ENCODE measurements around the gene LAMTOR5. TPM values are rescaled to one million over a fixed set of nuclear protein-coding genes. Genes with fewer than 3 reads are reported as not detected.

Gene LAMTOR5
- total and polyA plus RNA-seq, 10 of the 15 experiments (the other 5 are each of a cell fraction or from before 2014, with no cell fraction given), result 64.1 to 613 (median 315) TPM

DNA sequence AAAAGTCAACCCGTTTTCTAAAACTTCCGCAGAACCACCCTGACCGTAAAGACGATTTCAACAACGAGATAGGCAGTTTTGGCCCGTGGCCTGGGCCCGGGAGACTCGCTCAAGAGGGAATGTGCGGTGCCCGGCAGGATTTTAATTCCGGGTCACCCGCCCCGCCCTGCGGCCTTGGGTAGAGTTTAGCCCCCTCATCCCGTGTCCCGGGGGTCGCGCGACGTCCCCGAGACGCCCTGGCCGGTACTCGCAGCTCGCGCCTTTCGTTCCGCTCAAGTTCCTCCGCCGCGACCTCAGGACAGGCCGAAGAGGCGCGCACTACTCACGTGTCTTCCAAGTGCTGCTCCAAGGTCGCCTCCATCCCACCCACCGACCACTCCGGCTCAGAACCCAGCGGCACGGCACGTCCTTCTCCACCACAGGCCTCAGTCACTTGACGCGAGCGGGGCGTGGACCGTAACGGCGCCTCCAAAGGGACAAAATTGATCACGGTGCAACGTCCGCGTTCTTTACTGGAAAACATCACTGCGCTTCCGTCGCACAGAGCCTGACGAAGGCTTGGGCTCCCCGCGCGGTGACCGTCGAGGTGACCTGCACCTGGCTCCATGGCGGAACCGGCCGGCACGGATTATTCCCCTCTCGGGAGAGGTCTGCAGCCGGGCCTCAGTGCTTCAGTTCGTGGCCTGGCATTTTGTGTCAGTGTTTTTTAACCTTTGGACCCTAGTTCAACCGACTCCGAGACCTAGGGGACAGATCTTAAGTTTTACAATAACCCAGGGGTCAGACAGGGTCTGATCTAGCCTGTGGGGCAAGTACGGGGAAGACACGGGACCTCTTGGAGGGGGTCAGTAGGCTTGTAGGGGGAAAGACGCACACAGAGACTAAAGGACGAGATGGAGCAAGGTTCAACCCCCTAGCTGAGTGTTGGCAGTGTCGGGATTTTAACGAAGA, at the start of gene LAMTOR5 (continued):
- TF ChIP-seq CHD2 (IDR thresholded peaks at IDR 0.05; ENCODE audit: borderline replicate concordance, low read depth, low read length), result peak; percentile 80; the same call in 1 of the 2 replicates
- no peak for TF ChIP-seq SPI1 (IDR thresholded peaks at IDR 0.05; ENCODE audit: borderline replicate concordance, insufficient read depth, low read depth, low read length)
- peak; percentile 74 for TF ChIP-seq TARDBP (IDR thresholded peaks at IDR 0.05; ENCODE audit: borderline replicate concordance)
- TF ChIP-seq IKZF2 (IDR thresholded peaks at IDR 0.05), result peak; percentile 45 to 66
- no peak for TF ChIP-seq CEBPB (IDR thresholded peaks at IDR 0.05; ENCODE audit: borderline replicate concordance in 1 of 2, low read depth in 2 of 2, low read length in 2 of 2)
- no peak for TF ChIP-seq CBX3 (IDR thresholded peaks at IDR 0.05; ENCODE audit: borderline replicate concordance, low read depth)
- TF ChIP-seq IRF5 (IDR thresholded peaks at IDR 0.05; ENCODE audit: borderline replicate concordance), result no peak
- TF ChIP-seq YBX1 (IDR thresholded peaks at IDR 0.05), result no peak
- no peak for TF ChIP-seq SREBF2 (IDR thresholded peaks at IDR 0.05; ENCODE audit: low read length)
- TF ChIP-seq MTA2 (IDR thresholded peaks at IDR 0.05; ENCODE audit: low read depth), result peak; percentile 49; the same call in 1 of the 2 replicates
- TF ChIP-seq RELA (IDR thresholded peaks at IDR 0.05; ENCODE audit: borderline replicate concordance, partially characterized antibody), result peak; percentile 60
- TF ChIP-seq KAT2A (conservative IDR thresholded peaks at IDR 0.05; ENCODE audit: control insufficient read depth, low read depth, low read length), result no peak
- TF ChIP-seq YY1 (IDR thresholded peaks at IDR 0.05; ENCODE audit: low read depth, low read length), result peak; percentile 92
- TF ChIP-seq KDM1A (IDR thresholded peaks at IDR 0.05; ENCODE audit: borderline replicate concordance), result no peak
- no peak for TF ChIP-seq ZZZ3 (IDR thresholded peaks at IDR 0.05; ENCODE audit: control insufficient read depth, insufficient read length, low read depth)
- TF ChIP-seq, protein P1, sequence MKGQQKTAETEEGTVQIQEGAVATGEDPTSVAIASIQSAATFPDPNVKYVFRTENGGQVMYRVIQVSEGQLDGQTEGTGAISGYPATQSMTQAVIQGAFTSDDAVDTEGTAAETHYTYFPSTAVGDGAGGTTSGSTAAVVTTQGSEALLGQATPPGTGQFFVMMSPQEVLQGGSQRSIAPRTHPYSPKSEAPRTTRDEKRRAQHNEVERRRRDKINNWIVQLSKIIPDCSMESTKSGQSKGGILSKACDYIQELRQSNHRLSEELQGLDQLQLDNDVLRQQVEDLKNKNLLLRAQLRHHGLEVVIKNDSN (IDR thresholded peaks at IDR 0.05; ENCODE audit: borderline replicate concordance, extremely low read length, insufficient read depth, low read depth, low read length), result peak; percentile 51
- TF ChIP-seq FOXK2 (IDR thresholded peaks at IDR 0.05), result peak; percentile 80
- TF ChIP-seq NFXL1 (IDR thresholded peaks at IDR 0.05; ENCODE audit: borderline replicate concordance), result no peak
- TF ChIP-seq RCOR1 (conservative IDR thresholded peaks at IDR 0.05; ENCODE audit: low read depth, low read length), result no peak
- TF ChIP-seq ETV6 (conservative IDR thresholded peaks at IDR 0.05 in 1 of 2, IDR thresholded peaks at IDR 0.05 in 1 of 2; ENCODE audit: borderline replicate concordance in 1 of 2, low read depth in 1 of 2), result no peak
- TF ChIP-seq, protein P2, sequence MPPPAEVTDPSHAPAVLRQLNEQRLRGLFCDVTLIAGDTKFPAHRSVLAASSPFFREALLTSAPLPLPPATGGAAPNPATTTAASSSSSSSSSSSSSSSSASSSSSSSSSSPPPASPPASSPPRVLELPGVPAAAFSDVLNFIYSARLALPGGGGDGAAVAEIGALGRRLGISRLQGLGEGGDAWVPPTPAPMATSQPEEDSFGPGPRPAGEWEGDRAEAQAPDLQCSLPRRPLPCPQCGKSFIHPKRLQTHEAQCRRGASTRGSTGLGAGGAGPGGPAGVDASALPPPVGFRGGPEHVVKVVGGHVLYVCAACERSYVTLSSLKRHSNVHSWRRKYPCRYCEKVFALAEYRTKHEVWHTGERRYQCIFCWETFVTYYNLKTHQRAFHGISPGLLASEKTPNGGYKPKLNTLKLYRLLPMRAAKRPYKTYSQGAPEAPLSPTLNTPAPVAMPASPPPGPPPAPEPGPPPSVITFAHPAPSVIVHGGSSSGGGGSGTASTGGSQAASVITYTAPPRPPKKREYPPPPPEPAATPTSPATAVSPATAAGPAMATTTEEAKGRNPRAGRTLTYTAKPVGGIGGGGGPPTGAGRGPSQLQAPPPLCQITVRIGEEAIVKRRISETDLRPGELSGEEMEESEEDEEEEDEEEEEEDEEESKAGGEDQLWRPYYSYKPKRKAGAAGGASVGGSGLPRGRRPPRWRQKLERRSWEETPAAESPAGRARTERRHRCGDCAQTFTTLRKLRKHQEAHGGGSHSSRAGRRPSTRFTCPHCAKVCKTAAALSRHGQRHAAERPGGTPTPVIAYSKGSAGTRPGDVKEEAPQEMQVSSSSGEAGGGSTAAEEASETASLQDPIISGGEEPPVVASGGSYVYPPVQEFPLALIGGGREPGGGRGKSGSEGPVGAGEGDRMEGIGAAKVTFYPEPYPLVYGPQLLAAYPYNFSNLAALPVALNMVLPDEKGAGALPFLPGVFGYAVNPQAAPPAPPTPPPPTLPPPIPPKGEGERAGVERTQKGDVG (CRISPR knock-in tag; IDR thresholded peaks at IDR 0.05), result no peak
- TF ChIP-seq HDGF (IDR thresholded peaks at IDR 0.05), result peak; percentile 66; the same call in 1 of the 2 replicates
